ENCODE measurements around the gene BTF3L4. TPM values are rescaled to one million over a fixed set of nuclear protein-coding genes. Genes with fewer than 3 reads are reported as not detected.
A peak's percentile ranks its signal among the peaks of the same experiment; 100 is the strongest.

Gene BTF3L4
- total and polyA plus RNA-seq, 2 donors (not counting 1 experiment from before 2014, with no cell fraction given), result 55.5 to 73.3 TPM

DNA sequence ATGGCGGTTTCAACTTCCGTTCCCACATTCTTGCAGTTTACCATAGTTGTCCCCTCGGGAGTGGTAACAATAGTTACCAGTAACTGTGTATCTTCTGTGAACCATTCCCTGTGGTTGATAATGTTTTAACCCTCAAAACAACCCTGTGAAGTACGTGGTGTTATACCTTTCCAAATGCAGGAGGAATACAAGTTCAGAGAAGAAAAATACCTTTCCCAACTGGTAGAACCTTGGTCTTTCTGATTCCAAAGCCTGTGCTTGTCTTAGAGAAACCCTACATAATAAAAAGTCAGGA lies 789 bp downstream of the BTF3L4 start:
- no peak overlapping the region for H2AFZ ChIP-seq (ENCODE audit: low read length)

DNA sequence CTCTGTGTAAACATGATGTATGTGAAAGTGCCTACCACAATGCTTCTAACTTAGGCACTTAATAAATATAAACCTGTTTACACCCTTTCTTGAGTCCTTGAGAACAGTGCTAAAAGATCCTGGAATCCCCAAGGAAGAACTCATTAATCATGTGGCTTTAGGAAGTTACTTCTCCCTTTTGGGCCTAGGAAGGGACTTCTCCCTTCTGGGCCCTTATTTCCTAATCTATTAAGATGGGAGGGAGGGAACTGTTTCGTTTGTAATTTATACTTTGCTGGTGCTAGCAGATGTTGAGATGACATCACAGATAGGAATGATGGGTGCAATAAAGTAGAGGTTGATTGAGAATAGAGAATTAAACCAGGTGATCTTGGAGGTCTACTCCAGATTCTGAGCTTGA lies 1.2 kb downstream of the BTF3L4 start:
- peak overlapping the region; percentile 72 for H3K27ac ChIP-seq (ENCODE audit: insufficient read depth, low read length)
- peaks cover 7% of the 10 kb centered on the region for H3K36me3 ChIP-seq (ENCODE audit: control insufficient read depth, insufficient read depth, low read length)
- DNase-seq (ENCODE audit: low read depth in 2 of 2), result peak in 1 of 2 donors; percentile 24
- H3K9ac ChIP-seq (ENCODE audit: insufficient read depth, low read length), result peak overlapping the region; percentile 9
- H4K20me1 ChIP-seq (ENCODE audit: control insufficient read depth, extremely low read depth, insufficient read depth, low read length), result no peaks in the 10 kb centered on the region
- H3K4me3 ChIP-seq (replicated peaks in 1 of 4; ENCODE audit: control extremely low read depth in 1 of 4, insufficient read depth in 1 of 4, low read depth in 3 of 4, low read length in 4 of 4), result peak overlapping the region; percentile 69 to 89 (median 80)
- no peak overlapping the region for H2AFZ ChIP-seq (ENCODE audit: low read length)
- H3K4me2 ChIP-seq (ENCODE audit: extremely low read depth, insufficient read depth, low read length), result peak overlapping the region; percentile 77
- no peaks in the 10 kb centered on the region for H3K27me3 ChIP-seq (ENCODE audit: control insufficient read depth, insufficient read depth, low read length)
- no peaks in the 10 kb centered on the region for H3K9me3 ChIP-seq (ENCODE audit: control insufficient read depth, insufficient read depth, low read depth, low read length)
- no peak for TF ChIP-seq EZH2 (IDR thresholded peaks at IDR 0.05; ENCODE audit: low read length, missing control alignments)
- TF ChIP-seq, protein P1, sequence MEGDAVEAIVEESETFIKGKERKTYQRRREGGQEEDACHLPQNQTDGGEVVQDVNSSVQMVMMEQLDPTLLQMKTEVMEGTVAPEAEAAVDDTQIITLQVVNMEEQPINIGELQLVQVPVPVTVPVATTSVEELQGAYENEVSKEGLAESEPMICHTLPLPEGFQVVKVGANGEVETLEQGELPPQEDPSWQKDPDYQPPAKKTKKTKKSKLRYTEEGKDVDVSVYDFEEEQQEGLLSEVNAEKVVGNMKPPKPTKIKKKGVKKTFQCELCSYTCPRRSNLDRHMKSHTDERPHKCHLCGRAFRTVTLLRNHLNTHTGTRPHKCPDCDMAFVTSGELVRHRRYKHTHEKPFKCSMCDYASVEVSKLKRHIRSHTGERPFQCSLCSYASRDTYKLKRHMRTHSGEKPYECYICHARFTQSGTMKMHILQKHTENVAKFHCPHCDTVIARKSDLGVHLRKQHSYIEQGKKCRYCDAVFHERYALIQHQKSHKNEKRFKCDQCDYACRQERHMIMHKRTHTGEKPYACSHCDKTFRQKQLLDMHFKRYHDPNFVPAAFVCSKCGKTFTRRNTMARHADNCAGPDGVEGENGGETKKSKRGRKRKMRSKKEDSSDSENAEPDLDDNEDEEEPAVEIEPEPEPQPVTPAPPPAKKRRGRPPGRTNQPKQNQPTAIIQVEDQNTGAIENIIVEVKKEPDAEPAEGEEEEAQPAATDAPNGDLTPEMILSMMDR (conservative IDR thresholded peaks at IDR 0.05 in 1 of 2, IDR thresholded peaks at IDR 0.05 in 1 of 2; ENCODE audit: low read depth in 1 of 2, low read length in 2 of 2), result no peak
- peaks cover 8% of the 10 kb centered on the region for H3K4me1 ChIP-seq (ENCODE audit: control insufficient read depth, extremely low read depth, insufficient read depth, low read length)
- H3K79me2 ChIP-seq (ENCODE audit: control insufficient read depth, insufficient read depth, low read length), result peaks cover 54% of the 10 kb centered on the region

More for the DNA sequence above, 789 bp downstream of the BTF3L4 start:
- Histone ChIP-seq H3K4me1 (ENCODE audit: control insufficient read depth, extremely low read depth, insufficient read depth, low read length) (peaks cover 8% of the 10 kb centered on the region), H3K27me3 (ENCODE audit: control insufficient read depth, insufficient read depth, low read length) (no peaks in the 10 kb centered on the region), H3K27ac (ENCODE audit: insufficient read depth, low read length) (peak overlapping the region; percentile 72), H3K79me2 (ENCODE audit: control insufficient read depth, insufficient read depth, low read length) (peaks cover 56% of the 10 kb centered on the region), H3K36me3 (ENCODE audit: control insufficient read depth, insufficient read depth, low read length) (peaks cover 10% of the 10 kb centered on the region), H3K4me2 (ENCODE audit: extremely low read depth, insufficient read depth, low read length) (peak overlapping the region; percentile 77), H3K4me3 (replicated peaks in 1 of 4; ENCODE audit: control extremely low read depth in 1 of 4, insufficient read depth in 1 of 4, low read depth in 3 of 4, low read length in 4 of 4) (peak overlapping the region; percentile 69 to 89 (median 80)), H3K9ac (ENCODE audit: insufficient read depth, low read length) (peak overlapping the region; percentile 85), H4K20me1 (ENCODE audit: control insufficient read depth, extremely low read depth, insufficient read depth, low read length) (no peaks in the 10 kb centered on the region), H3K9me3 (ENCODE audit: control insufficient read depth, insufficient read depth, low read depth, low read length) (no peaks in the 10 kb centered on the region)
- no peak for TF ChIP-seq EZH2 (IDR thresholded peaks at IDR 0.05; ENCODE audit: low read length, missing control alignments)
- TF ChIP-seq, protein P1 (conservative IDR thresholded peaks at IDR 0.05 in 1 of 2, IDR thresholded peaks at IDR 0.05 in 1 of 2; ENCODE audit: low read depth in 1 of 2, low read length in 2 of 2), result no peak
- no peak for DNase-seq (ENCODE audit: low read depth in 2 of 2)

DNA sequence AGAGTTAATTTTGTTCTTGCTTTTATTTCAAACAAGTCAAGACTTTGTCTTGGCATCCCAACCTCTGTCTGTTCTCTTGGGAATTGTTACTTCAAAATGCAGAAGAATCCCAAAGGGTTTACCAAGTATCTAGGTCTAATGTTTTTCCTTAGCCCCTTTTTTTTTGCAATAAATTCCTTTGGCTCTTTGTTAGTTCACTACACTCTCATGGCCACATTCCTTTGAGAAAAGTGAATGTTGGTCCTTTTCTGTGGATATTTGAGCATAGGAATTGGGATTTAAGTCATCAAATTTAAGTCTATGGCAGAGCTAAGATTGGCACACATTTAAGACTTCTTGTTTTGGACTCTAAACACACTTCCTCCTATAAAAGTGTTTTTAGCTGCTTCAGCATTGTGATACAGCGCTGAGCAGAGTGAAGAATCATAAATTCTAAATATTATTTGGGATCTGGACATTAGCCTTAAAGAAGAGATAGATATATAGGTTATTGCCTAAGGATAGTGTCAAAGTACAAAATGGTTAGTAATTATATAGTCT lies 1.9 kb downstream of the BTF3L4 start:
- Histone ChIP-seq H3K9me3 (ENCODE audit: control insufficient read depth, insufficient read depth, low read depth, low read length) (no peaks in the 10 kb centered on the region), H3K9ac (ENCODE audit: insufficient read depth, low read length) (no peak overlapping the region), H2AFZ (ENCODE audit: low read length) (no peak overlapping the region), H3K79me2 (ENCODE audit: control insufficient read depth, insufficient read depth, low read length) (peaks cover 59% of the 10 kb centered on the region), H3K27me3 (ENCODE audit: control insufficient read depth, insufficient read depth, low read length) (no peaks in the 10 kb centered on the region), H3K36me3 (ENCODE audit: control insufficient read depth, insufficient read depth, low read length) (peaks cover 9% of the 10 kb centered on the region), H3K4me1 (ENCODE audit: control insufficient read depth, extremely low read depth, insufficient read depth, low read length) (peaks cover 8% of the 10 kb centered on the region), H3K4me3 (replicated peaks in 1 of 4; ENCODE audit: control extremely low read depth in 1 of 4, insufficient read depth in 1 of 4, low read depth in 3 of 4, low read length in 4 of 4) (peak overlapping the region in 2 of 4 experiments; percentile 69 to 79), H3K27ac (ENCODE audit: insufficient read depth, low read length) (no peak overlapping the region), H3K4me2 (ENCODE audit: extremely low read depth, insufficient read depth, low read length) (peak overlapping the region; percentile 77), H4K20me1 (ENCODE audit: control insufficient read depth, extremely low read depth, insufficient read depth, low read length) (no peaks in the 10 kb centered on the region)
- no peak for DNase-seq (ENCODE audit: low read depth in 2 of 2)
- TF ChIP-seq EZH2 (IDR thresholded peaks at IDR 0.05; ENCODE audit: low read length, missing control alignments), result no peak
- TF ChIP-seq, protein P1 (conservative IDR thresholded peaks at IDR 0.05 in 1 of 2, IDR thresholded peaks at IDR 0.05 in 1 of 2; ENCODE audit: low read depth in 1 of 2, low read length in 2 of 2), result no peak
